PC-9 (cell line): ENCODE measurements around the gene KLRD1.

Experiments
- EZH2 ChIP-seq: fragments of 200-600 bp; sonication (generic); IDR thresholded peaks from 2 replicates; pipeline ENCODE4 v1.8.0; 2017; ENCODE audit warnings: antibody characterized with exemption, low read depth
- TF ChIP-seq, protein P1 (sequence below): fragments of 200-600 bp; sonication (generic); conservative IDR thresholded peaks from 2 replicates; pipeline ENCODE4 v1.6.1; 2017; ENCODE audit warnings: mixed run types, antibody characterized with exemption, mild to moderate bottlenecking, moderate library complexity

- TF ChIP-seq, protein P1, sequence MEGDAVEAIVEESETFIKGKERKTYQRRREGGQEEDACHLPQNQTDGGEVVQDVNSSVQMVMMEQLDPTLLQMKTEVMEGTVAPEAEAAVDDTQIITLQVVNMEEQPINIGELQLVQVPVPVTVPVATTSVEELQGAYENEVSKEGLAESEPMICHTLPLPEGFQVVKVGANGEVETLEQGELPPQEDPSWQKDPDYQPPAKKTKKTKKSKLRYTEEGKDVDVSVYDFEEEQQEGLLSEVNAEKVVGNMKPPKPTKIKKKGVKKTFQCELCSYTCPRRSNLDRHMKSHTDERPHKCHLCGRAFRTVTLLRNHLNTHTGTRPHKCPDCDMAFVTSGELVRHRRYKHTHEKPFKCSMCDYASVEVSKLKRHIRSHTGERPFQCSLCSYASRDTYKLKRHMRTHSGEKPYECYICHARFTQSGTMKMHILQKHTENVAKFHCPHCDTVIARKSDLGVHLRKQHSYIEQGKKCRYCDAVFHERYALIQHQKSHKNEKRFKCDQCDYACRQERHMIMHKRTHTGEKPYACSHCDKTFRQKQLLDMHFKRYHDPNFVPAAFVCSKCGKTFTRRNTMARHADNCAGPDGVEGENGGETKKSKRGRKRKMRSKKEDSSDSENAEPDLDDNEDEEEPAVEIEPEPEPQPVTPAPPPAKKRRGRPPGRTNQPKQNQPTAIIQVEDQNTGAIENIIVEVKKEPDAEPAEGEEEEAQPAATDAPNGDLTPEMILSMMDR, result no peak
- no peak for TF ChIP-seq EZH2
These were observed 46.8 kb downstream of the KLRD1 start for GRCh38 chr12:10354502-10354901.
